Mucosa of stomach (tissue), 1 donor: ENCODE measurements around the gene CDK2.
A peak's percentile ranks its signal among the peaks of the same experiment; 100 is the strongest.

Experiments
- H3K27me3 ChIP-seq: one replicate; pipeline ENCODE4 v1.7.0; 2013; ENCODE audit warnings: mild to moderate bottlenecking, low read length; ENCODE audit not compliant: control insufficient read depth, insufficient read depth
- H3K36me3 ChIP-seq: one replicate; pipeline ENCODE4 v1.7.0; 2013; ENCODE audit warnings: low read length; ENCODE audit not compliant: control insufficient read depth, insufficient read depth
- H3K4me1 ChIP-seq: one replicate; pipeline ENCODE4 v1.7.0; 2013; ENCODE audit warnings: mild to moderate bottlenecking, low read length; ENCODE audit not compliant: control insufficient read depth, insufficient read depth
- H3K4me3 ChIP-seq: one replicate; pipeline ENCODE4 v1.7.0; 2013; ENCODE audit warnings: low read length
- H3K9ac ChIP-seq: one replicate; pipeline ENCODE4 v1.7.0; 2013; ENCODE audit warnings: mild to moderate bottlenecking, low read length, moderate library complexity
- H3K9me3 ChIP-seq: one replicate; pipeline ENCODE4 v1.7.0; 2013; ENCODE audit warnings: mild to moderate bottlenecking, low read length, moderate library complexity; ENCODE audit not compliant: control insufficient read depth
- donor health status: Pancreatic carcinoma.

The CDK2 gene

GRCh38 chr12:56010111-56010570 lies 43.5 kb downstream of the CDK2 start:
- H3K27me3 ChIP-seq = no peaks in the 10 kb centered on the region
- H3K9ac ChIP-seq = no peak overlapping the region
- H3K4me1 ChIP-seq = peaks cover 10% of the 10 kb centered on the region
- H3K4me3 ChIP-seq = no peak overlapping the region
- H3K36me3 ChIP-seq = no peaks in the 10 kb centered on the region
- no peaks in the 10 kb centered on the region for H3K9me3 ChIP-seq

DNA sequence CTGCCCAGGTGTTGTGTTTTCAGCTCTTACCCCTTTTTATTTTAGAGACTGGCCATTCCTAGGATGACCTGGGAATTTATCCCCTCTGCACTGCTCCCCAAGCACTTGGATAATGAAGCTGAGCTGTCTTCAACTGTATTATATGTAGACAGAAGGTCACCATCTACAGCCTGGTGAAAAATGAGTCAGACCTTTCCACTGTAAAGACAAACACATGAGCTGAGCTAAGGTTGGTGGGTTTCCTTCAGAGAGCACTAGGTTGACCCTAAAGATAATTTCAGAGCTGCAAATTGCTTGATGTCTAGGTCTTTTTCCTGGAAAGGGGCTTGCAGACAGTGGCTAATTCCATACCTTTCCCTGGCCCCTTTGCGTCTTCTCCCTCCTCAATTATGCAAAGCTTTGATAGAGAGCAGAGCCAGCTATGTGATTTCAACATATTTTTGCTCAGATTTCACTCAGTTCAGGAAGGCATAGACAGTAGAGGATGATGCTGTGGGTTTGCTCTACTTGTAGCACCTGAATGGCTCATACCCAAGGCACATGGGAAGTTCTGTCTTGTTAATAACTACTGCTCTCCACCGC lies 45.0 kb downstream of the CDK2 start:
- Histone ChIP-seq H3K27me3 (no peaks in the 10 kb centered on the region), H3K4me3 (no peak overlapping the region), H3K9me3 (no peaks in the 10 kb centered on the region), H3K9ac (no peak overlapping the region), H3K36me3 (no peaks in the 10 kb centered on the region), H3K4me1 (peaks cover 10% of the 10 kb centered on the region)

GRCh38 chr12:56013482-56013881 lies 46.9 kb downstream of the CDK2 start:
- Histone ChIP-seq H3K4me1 (peaks cover 5% of the 10 kb centered on the region), H3K4me3 (no peak overlapping the region), H3K9ac (no peak overlapping the region), H3K36me3 (no peaks in the 10 kb centered on the region), H3K9me3 (no peaks in the 10 kb centered on the region), H3K27me3 (no peaks in the 10 kb centered on the region)

- no peaks in the 10 kb centered on the region for H3K9me3 ChIP-seq
- H3K36me3 ChIP-seq = no peaks in the 10 kb centered on the region
- H3K4me1 ChIP-seq = peaks cover 5% of the 10 kb centered on the region
- no peak overlapping the region for H3K4me3 ChIP-seq
- no peak overlapping the region for H3K9ac ChIP-seq
- no peaks in the 10 kb centered on the region for H3K27me3 ChIP-seq
Measured at GRCh38 chr12:56014205-56014604, 47.6 kb downstream of the CDK2 start.

DNA sequence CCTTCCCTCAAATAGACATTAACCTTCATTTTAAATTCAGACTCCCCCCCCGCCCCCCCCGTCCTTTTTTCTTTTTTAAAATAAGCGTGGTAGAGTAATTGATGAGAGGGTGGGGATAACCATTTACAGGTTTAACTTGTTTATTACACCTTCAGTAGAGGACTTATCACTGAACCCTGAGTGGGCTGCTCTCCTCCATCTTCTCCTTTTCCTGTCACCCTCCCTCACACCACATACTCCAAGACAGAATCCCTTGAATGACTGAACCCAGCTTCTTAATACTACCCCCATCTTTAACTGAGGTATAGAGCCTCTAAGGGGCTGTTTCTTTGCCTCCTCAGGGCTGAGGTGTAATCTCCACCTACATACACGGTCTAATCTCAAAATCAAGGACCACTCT lies 50.6 kb downstream of the CDK2 start:
- Histone ChIP-seq H3K9ac (no peak overlapping the region), H3K9me3 (no peaks in the 10 kb centered on the region), H3K4me1 (peaks cover 10% of the 10 kb centered on the region), H3K27me3 (no peaks in the 10 kb centered on the region), H3K36me3 (no peaks in the 10 kb centered on the region), H3K4me3 (no peak overlapping the region)

DNA sequence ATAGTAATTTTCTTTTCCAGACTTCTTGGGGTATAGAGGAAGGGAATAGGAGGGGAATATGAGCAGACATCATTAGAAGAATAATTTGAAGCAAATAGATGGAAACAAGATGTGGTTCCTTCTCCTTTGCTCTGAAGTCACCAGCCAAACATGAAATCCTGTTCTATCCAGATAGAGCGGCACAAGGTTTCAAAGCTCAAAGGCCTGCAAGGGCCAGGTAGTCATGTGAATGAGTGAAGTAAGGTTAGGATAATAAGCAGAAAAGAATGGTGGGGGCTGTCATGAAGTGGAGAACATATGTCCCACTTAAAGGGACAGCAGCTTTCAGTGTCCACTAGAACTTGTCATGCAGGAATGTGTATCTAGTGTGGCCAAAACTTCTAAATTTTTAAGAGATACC lies 51.7 kb downstream of the CDK2 start:
- Histone ChIP-seq H3K9ac (no peak overlapping the region), H3K4me3 (no peak overlapping the region), H3K9me3 (no peaks in the 10 kb centered on the region), H3K27me3 (no peaks in the 10 kb centered on the region), H3K36me3 (no peaks in the 10 kb centered on the region), H3K4me1 (peaks cover 10% of the 10 kb centered on the region)

DNA sequence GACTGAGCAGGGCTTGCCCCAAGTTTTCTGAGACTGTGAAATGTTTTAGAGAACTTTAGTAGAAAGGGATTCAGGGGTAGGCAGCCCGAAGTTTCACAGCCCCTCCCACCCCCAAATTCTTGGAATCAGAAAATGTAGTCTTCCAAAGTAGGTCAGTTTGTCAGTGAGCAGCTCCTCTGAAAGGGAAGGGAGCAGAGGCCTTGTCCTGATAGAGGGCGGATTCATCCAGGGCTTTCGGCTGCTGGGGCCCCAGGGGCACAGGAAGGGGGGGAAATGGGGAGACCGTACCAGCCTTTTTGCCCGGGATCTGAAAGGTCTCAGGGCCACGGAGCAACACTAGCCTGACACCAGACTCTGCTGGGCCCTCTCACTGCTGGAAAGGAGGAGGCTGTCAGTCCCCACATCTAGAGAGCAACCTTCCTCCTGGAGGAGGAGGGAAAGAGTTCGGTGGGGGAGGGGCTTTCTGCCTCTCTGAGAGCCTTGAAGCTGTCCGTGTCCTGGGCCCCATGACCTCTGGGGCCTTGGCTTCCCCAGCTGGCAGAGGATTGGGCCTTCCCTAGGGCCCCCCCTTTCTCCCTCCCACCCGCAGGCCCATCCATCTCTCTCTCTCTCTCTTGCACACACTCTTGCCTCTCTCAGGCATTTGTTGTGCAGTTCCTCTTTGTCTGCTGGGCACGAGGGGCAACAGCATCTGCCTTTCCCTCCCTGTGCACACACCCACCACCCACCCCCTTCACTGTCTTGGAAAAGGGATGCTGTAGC lies 54.0 kb downstream of the CDK2 start, which contains the start of gene IKZF4:
TSS of gene IKZF4 (plus strand) at position 621 of the 762 bp plus-strand sequence. CDS start 451 bp downstream, outside the sequence.
- Histone ChIP-seq H3K4me1 (peaks cover 5% of the 10 kb centered on the region), H3K9me3 (no peaks in the 10 kb centered on the region), H3K27me3 (no peaks in the 10 kb centered on the region), H3K36me3 (no peaks in the 10 kb centered on the region), H3K9ac (peak within 1 kb of the TSS; percentile 25), H3K4me3 (no peak within 1 kb of the TSS)

GRCh38 chr12:56021889-56022497 lies 55.4 kb downstream of the CDK2 start:
- Histone ChIP-seq H3K27me3 (no peaks in the 10 kb centered on the region), H3K36me3 (no peaks in the 10 kb centered on the region), H3K9me3 (no peaks in the 10 kb centered on the region), H3K4me1 (peaks cover 5% of the 10 kb centered on the region), H3K9ac (peak overlapping the region; percentile 25), H3K4me3 (no peak overlapping the region)
